SK-N-SH treated with all-trans-retinoic acid at 6 μM for 48 hours (cell line): ENCODE measurements around the gene PMEPA1.
"Not testable (repeated sequence)": the region's sequence is repeated elsewhere in the genome, so short reads cannot be mapped to it uniquely, and the experiment has no call there.

Experiments
- ATAC-seq: fragments of 200-7000 bp; cut with Tn5 transposase; 3 replicates; pipeline ENCODE4 v1.9.1; 2020; ENCODE audit warnings: mild to moderate bottlenecking, moderate library complexity
- ARNTL ChIP-seq: fragments of 450-650 bp; formaldehyde crosslinking; IDR thresholded peaks from 2 replicates; pipeline ENCODE4 v1.5.0; 2020; ENCODE audit warnings: low read depth, mild to moderate bottlenecking, moderate library complexity, borderline replicate concordance
- BACH2 ChIP-seq: fragments of 250-450 bp; sonication (Bioruptor Pico); IDR thresholded peaks from 2 replicates; pipeline ENCODE4 v1.9.0; 2021; ENCODE audit warnings: mild to moderate bottlenecking, borderline replicate concordance
- CREB5 ChIP-seq: fragments of 250-450 bp; sonication (Bioruptor Pico); IDR thresholded peaks from 2 replicates; pipeline ENCODE4 v1.5.1; 2020; ENCODE audit warnings: low read depth, mild to moderate bottlenecking, moderate library complexity
- CSDC2 ChIP-seq: fragments of 250-450 bp; sonication (Bioruptor Pico); IDR thresholded peaks from 2 replicates; pipeline ENCODE4 v1.5.0; 2020; ENCODE audit warnings: mild to moderate bottlenecking, moderate library complexity
- CSRNP3 ChIP-seq: fragments of 250-450 bp; sonication (Bioruptor Pico); IDR thresholded peaks from 2 replicates; pipeline ENCODE4 v1.5.1; 2021; ENCODE audit warnings: mild to moderate bottlenecking, moderate library complexity
- ESRRG ChIP-seq: fragments of 250-450 bp; sonication (Bioruptor Pico); IDR thresholded peaks from 2 replicates; pipeline ENCODE4 v1.6.1; 2021; ENCODE audit warnings: mild to moderate bottlenecking
- GLIS3 ChIP-seq: fragments of 250-450 bp; sonication (Bioruptor Pico); IDR thresholded peaks from 2 replicates; pipeline ENCODE4 v1.5.0; 2020; ENCODE audit warnings: mild to moderate bottlenecking, moderate library complexity
- ISL1 ChIP-seq: fragments of 250-450 bp; sonication (Bioruptor Pico); IDR thresholded peaks from 2 replicates; pipeline ENCODE4 v2.1.2; 2022; ENCODE audit warnings: mild to moderate bottlenecking, moderate library complexity
- OSR1 ChIP-seq: fragments of 250-450 bp; sonication (Bioruptor Pico); IDR thresholded peaks from 2 replicates; pipeline ENCODE4 v1.8.0; 2022; ENCODE audit warnings: moderate library complexity, mild to moderate bottlenecking, inconsistent platforms
- PATZ1 ChIP-seq: fragments of 250-450 bp; sonication (Bioruptor Pico); IDR thresholded peaks from 2 replicates; pipeline ENCODE4 v1.8.0; 2020; ENCODE audit warnings: mild to moderate bottlenecking, moderate library complexity, borderline replicate concordance
- POU6F1 ChIP-seq: fragments of 250-450 bp; sonication (Bioruptor Pico); IDR thresholded peaks from 2 replicates; pipeline ENCODE4 v1.8.0; 2021; ENCODE audit warnings: low read depth, mild to moderate bottlenecking, moderate library complexity, borderline replicate concordance
- PPARA ChIP-seq: fragments of 250-450 bp; sonication (Bioruptor Pico); IDR thresholded peaks from 2 replicates; pipeline ENCODE4 v1.5.0; 2020; ENCODE audit warnings: mild to moderate bottlenecking, borderline replicate concordance
- RARB ChIP-seq: fragments of 250-450 bp; sonication (Bioruptor Pico); IDR thresholded peaks from 2 replicates; pipeline ENCODE4 v1.8.0; 2021; ENCODE audit warnings: mild to moderate bottlenecking, moderate library complexity
- TCF4 ChIP-seq: fragments of 250-450 bp; sonication (Bioruptor Pico); IDR thresholded peaks from 2 replicates; pipeline ENCODE4 v1.8.0; 2021; ENCODE audit warnings: mild to moderate bottlenecking, moderate library complexity, borderline replicate concordance
- TOX ChIP-seq: fragments of 250-450 bp; sonication (Bioruptor Pico); IDR thresholded peaks from 2 replicates; pipeline ENCODE4 v1.8.0; 2021; ENCODE audit warnings: mild to moderate bottlenecking, moderate library complexity, borderline replicate concordance
- ZFP3 ChIP-seq: fragments of 250-450 bp; sonication (Bioruptor Pico); IDR thresholded peaks from 2 replicates; pipeline ENCODE4 v1.5.0; 2020; ENCODE audit warnings: mild to moderate bottlenecking, moderate library complexity
- ZNF565 ChIP-seq: fragments of 450-650 bp; formaldehyde crosslinking; conservative IDR thresholded peaks from 2 replicates; pipeline ENCODE4 v1.5.0; 2020; ENCODE audit warnings: low read depth, mild to moderate bottlenecking, moderate library complexity
- ZNF70 ChIP-seq: fragments of 450-650 bp; formaldehyde crosslinking; IDR thresholded peaks from 2 replicates; pipeline ENCODE4 v1.5.0; 2020; ENCODE audit warnings: mild to moderate bottlenecking, moderate library complexity

Gene PMEPA1

GRCh38 chr20:57638173-57638894 is 71.5 kb downstream of the PMEPA1 start (continued):
- no peak for TF ChIP-seq CREB5 (CRISPR knock-in tag)
- no peak for TF ChIP-seq ZNF565 (CRISPR knock-in tag)
- no peak for TF ChIP-seq BACH2 (CRISPR knock-in tag)
- no peak for TF ChIP-seq ESRRG (CRISPR knock-in tag)
- TF ChIP-seq ARNTL (CRISPR knock-in tag), result no peak

- ATAC-seq, result no peak
- TF ChIP-seq ISL1 (CRISPR knock-in tag), result no peak
- TF ChIP-seq CSRNP3, result no peak
- no peak for TF ChIP-seq BACH2 (CRISPR knock-in tag)
Measured at GRCh38 chr20:57633945-57634491, 75.8 kb downstream of the PMEPA1 start.

- no peak for TF ChIP-seq GLIS3 (CRISPR knock-in tag)
- no peak for TF ChIP-seq PPARA (CRISPR knock-in tag)
- TF ChIP-seq ESRRG (CRISPR knock-in tag), result no peak
- TF ChIP-seq ARNTL (CRISPR knock-in tag), result no peak
- no peak for TF ChIP-seq POU6F1 (CRISPR knock-in tag)
- TF ChIP-seq ZNF565 (CRISPR knock-in tag), result no peak
- TF ChIP-seq TCF4 (CRISPR knock-in tag), result no peak
- TF ChIP-seq CSDC2 (CRISPR knock-in tag), result no peak
- no peak for TF ChIP-seq CSRNP3
- TF ChIP-seq ISL1 (CRISPR knock-in tag), result no peak
- no peak for TF ChIP-seq ZNF70 (CRISPR knock-in tag)
- no peak for TF ChIP-seq ZFP3 (CRISPR knock-in tag)
- TF ChIP-seq OSR1 (CRISPR knock-in tag), result no peak
- TF ChIP-seq TOX (CRISPR knock-in tag), result no peak
- no peak for ATAC-seq
Measured at GRCh38 chr20:57632286-57632685, 77.5 kb downstream of the PMEPA1 start.

GRCh38 chr20:57630061-57630460 is 79.8 kb downstream of the PMEPA1 start:
- TF ChIP-seq PPARA (CRISPR knock-in tag) (no peak), PATZ1 (CRISPR knock-in tag) (no peak), RARB (CRISPR knock-in tag) (no peak), ZNF70 (CRISPR knock-in tag) (no peak)
- ATAC-seq, result no peak

- ATAC-seq, result not testable (repeated sequence)
Measured at GRCh38 chr20:57629491-57629901, 80.3 kb downstream of the PMEPA1 start.

- not testable (repeated sequence) for ATAC-seq
Measured at GRCh38 chr20:57628962-57629308, 80.9 kb downstream of the PMEPA1 start.
